Measurements from ENCODE around the gene CAST. TPM values are rescaled to one million over a fixed set of nuclear protein-coding genes. Genes with fewer than 3 reads are reported as not detected.

Gene CAST
- total RNA-seq, 2 donors from 2014 or later: 175 to 347 TPM

GRCh38 chr5:96725257-96725656 lies 63.1 kb downstream of the CAST start:
- H3K4me3 ChIP-seq: no peak overlapping the region
- H3K36me3 ChIP-seq: peaks cover 9% of the 10 kb centered on the region
- ATAC-seq (ENCODE audit: insufficient number of reproducible peaks, low FRiP score, low read depth) (no peak), DNase-seq (ENCODE audit: low spot score) (no peak)
- no peaks in the 10 kb centered on the region for H3K9me3 ChIP-seq
- no peaks in the 10 kb centered on the region for H3K27me3 ChIP-seq (replicated peaks; ENCODE audit: insufficient read depth)
- no peak overlapping the region for H3K27ac ChIP-seq
- H3K4me1 ChIP-seq (ENCODE audit: control insufficient read depth in 1 of 2, low read depth in 2 of 2): peaks cover 15 to 27% of the 10 kb centered on the region in 2 donors
- TF ChIP-seq, protein P1, sequence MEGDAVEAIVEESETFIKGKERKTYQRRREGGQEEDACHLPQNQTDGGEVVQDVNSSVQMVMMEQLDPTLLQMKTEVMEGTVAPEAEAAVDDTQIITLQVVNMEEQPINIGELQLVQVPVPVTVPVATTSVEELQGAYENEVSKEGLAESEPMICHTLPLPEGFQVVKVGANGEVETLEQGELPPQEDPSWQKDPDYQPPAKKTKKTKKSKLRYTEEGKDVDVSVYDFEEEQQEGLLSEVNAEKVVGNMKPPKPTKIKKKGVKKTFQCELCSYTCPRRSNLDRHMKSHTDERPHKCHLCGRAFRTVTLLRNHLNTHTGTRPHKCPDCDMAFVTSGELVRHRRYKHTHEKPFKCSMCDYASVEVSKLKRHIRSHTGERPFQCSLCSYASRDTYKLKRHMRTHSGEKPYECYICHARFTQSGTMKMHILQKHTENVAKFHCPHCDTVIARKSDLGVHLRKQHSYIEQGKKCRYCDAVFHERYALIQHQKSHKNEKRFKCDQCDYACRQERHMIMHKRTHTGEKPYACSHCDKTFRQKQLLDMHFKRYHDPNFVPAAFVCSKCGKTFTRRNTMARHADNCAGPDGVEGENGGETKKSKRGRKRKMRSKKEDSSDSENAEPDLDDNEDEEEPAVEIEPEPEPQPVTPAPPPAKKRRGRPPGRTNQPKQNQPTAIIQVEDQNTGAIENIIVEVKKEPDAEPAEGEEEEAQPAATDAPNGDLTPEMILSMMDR (IDR thresholded peaks at IDR 0.05): no peak

DNA sequence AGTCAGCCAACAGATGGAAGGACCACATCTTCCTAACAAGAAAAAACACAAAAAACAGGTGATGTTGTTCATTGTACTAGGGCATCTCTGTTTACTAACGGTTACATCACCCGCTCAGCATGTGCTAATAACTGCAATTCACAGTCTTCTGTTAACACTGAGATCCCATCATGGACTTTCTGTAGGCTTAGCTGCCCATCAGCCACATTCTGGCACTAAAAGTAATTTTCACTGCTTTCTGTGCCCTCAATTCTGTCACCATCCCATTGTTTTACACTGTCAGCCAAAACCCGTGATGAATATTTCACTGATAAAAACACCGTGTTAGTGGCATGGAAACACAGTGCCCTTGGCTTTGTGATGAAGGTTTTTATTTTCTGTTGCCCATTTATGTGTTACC lies 64.6 kb downstream of the CAST start:
- H3K27me3 ChIP-seq (replicated peaks; ENCODE audit: insufficient read depth): no peaks in the 10 kb centered on the region
- H3K27ac ChIP-seq: no peak overlapping the region
- H3K4me3 ChIP-seq: no peak overlapping the region
- no peak for DNase-seq (ENCODE audit: low spot score)
- no peak for ATAC-seq (ENCODE audit: insufficient number of reproducible peaks, low FRiP score, low read depth)
- TF ChIP-seq, protein P1 (IDR thresholded peaks at IDR 0.05): no peak
- peaks cover 5 to 12% of the 10 kb centered on the region in 2 donors for H3K4me1 ChIP-seq (ENCODE audit: control insufficient read depth in 1 of 2, low read depth in 2 of 2)
- H3K9me3 ChIP-seq: no peaks in the 10 kb centered on the region
- peaks cover 19% of the 10 kb centered on the region for H3K36me3 ChIP-seq

- ATAC-seq (ENCODE audit: insufficient number of reproducible peaks, low FRiP score, low read depth) (no peak), DNase-seq (ENCODE audit: low spot score) (no peak)
- Histone ChIP-seq H3K4me3 (no peak overlapping the region), H3K36me3 (peaks cover 21% of the 10 kb centered on the region), H3K9me3 (no peaks in the 10 kb centered on the region), H3K27me3 (replicated peaks; ENCODE audit: insufficient read depth) (no peaks in the 10 kb centered on the region), H3K4me1 (ENCODE audit: control insufficient read depth in 1 of 2, low read depth in 2 of 2) (peaks cover 0 to 3% of the 10 kb centered on the region in 2 donors), H3K27ac (no peak overlapping the region)
- TF ChIP-seq, protein P1 (IDR thresholded peaks at IDR 0.05): no peak
Measured at GRCh38 chr5:96729156-96729555, 67.0 kb downstream of the CAST start.

DNA sequence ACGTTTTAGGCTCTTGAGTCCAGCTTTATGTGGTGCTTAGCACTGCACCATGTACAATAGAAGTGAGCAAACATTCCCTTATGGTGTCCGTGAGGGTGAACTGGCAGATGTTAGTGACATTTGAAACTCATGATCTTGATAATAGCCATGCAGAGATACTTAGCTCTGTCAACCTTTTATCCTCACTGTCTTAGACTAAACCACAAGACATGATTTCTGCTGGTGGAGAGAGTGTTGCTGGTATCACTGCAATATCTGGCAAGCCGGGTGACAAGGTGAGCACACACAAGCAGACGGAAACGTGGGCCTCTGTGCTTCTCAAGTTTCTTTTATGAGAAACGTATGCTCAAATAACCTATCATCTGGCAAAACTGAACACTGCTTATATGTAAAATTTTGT lies 68.4 kb downstream of the CAST start:
- Histone ChIP-seq H3K27me3 (replicated peaks; ENCODE audit: insufficient read depth) (no peaks in the 10 kb centered on the region), H3K36me3 (peaks cover 17% of the 10 kb centered on the region), H3K4me1 (ENCODE audit: control insufficient read depth in 1 of 2, low read depth in 2 of 2) (peaks cover 0 to 3% of the 10 kb centered on the region in 2 donors), H3K9me3 (no peaks in the 10 kb centered on the region), H3K4me3 (no peak overlapping the region), H3K27ac (no peak overlapping the region)
- no peak for ATAC-seq (ENCODE audit: insufficient number of reproducible peaks, low FRiP score, low read depth)
- no peak for DNase-seq (ENCODE audit: low spot score)
- TF ChIP-seq, protein P1 (IDR thresholded peaks at IDR 0.05): no peak

DNA sequence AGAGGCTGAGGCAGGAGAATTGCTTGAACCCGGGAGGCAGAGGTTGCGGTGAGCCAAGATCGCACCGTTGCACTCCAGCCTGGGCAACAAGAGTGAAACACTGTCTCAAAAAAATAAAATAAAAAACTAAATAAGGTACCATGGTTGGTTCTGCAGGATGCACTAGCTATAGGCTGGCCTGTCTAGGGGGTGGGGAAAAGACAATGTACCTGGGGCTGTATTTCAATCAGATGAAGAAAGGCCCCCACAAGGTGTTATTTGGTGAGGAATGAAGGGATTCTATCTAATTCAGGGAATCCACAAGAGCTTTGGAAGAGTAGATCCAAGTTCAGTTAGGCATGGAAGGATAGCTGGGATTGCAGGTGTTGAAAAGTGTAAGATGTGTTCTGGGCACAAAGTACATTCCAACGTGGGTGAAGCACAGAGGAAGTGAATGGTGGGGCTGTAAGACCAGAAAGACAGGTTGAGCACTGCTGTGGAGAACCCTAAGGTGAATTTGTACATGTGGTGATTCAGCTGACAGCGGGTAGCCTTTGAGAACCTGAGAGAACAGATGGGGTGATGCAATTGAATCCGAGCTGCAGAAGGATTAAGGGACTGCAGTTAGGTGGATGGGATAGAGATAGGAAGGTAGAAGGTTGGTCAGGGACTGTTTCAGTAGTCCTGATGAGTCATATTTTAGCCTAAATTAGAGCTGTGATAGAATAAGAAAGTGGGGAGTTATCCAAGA lies 71.8 kb downstream of the CAST start:
- DNase-seq (ENCODE audit: low spot score) (no peak), ATAC-seq (ENCODE audit: insufficient number of reproducible peaks, low FRiP score, low read depth) (no peak)
- Histone ChIP-seq H3K27me3 (replicated peaks; ENCODE audit: insufficient read depth) (no peaks in the 10 kb centered on the region), H3K36me3 (peaks cover 29% of the 10 kb centered on the region), H3K4me3 (no peak overlapping the region), H3K4me1 (ENCODE audit: control insufficient read depth in 1 of 2, low read depth in 2 of 2) (peaks cover 0 to 3% of the 10 kb centered on the region in 2 donors), H3K27ac (no peak overlapping the region), H3K9me3 (no peaks in the 10 kb centered on the region)
- TF ChIP-seq, protein P1 (IDR thresholded peaks at IDR 0.05): no peak
